Large intestine (tissue), 3 donors: Measurements from ENCODE around the gene KLHL24. TPM values are rescaled to one million over a fixed set of nuclear protein-coding genes. Genes with fewer than 3 reads are reported as not detected.
"Not testable (repeated sequence)": the region's sequence is repeated elsewhere in the genome, so short reads cannot be mapped to it uniquely, and the experiment has no call there.

Source experiments
- DNase-seq, 2 donors: peaks; one replicate each; pipeline versions ENCODE4 v3.0.0 to v3.0.0-alpha.2; 2013
- H3K27ac ChIP-seq: one replicate; pipeline ENCODE4 v1.5.1; 2013; ENCODE audit warnings: low read length
- H3K27me3 ChIP-seq: 2 replicates; pipeline ENCODE4 v1.6.1; 2013; ENCODE audit warnings: low read length; ENCODE audit not compliant: control insufficient read depth, insufficient read depth
- H3K36me3 ChIP-seq: 2 replicates; pipeline ENCODE4 v1.6.1; 2013; ENCODE audit warnings: low read length; ENCODE audit not compliant: control insufficient read depth, insufficient read depth
- H3K4me1 ChIP-seq: one replicate; pipeline ENCODE4 v1.6.1; 2013; ENCODE audit warnings: low read length; ENCODE audit not compliant: control insufficient read depth, insufficient read depth
- H3K4me3 ChIP-seq: one replicate; pipeline ENCODE4 v1.5.1; 2013; ENCODE audit warnings: low read length
- H3K9me3 ChIP-seq: one replicate; pipeline ENCODE4 v1.6.1; 2013; ENCODE audit warnings: mild to moderate bottlenecking, low read depth, low read length, moderate library complexity; ENCODE audit not compliant: control insufficient read depth
- WGBS: methylation state at CpG from one replicate; pipeline ENCODE4 v1.1.5; 2013; ENCODE audit warnings: low lambda C conversion rate; ENCODE audit not compliant: insufficient coverage; 5-methylcytosine and 5-hydroxymethylcytosine counted together
- polyA plus RNA-seq: library from polyadenylated mRNA; unstranded; fragments of 120-200 nt; gene quantifications from one replicate; pipeline ENCODE4 v1.2.1, GENCODE V29; 2013

The KLHL24 gene
- polyA plus RNA-seq, 1 donor, result 32.9 TPM

DNA sequence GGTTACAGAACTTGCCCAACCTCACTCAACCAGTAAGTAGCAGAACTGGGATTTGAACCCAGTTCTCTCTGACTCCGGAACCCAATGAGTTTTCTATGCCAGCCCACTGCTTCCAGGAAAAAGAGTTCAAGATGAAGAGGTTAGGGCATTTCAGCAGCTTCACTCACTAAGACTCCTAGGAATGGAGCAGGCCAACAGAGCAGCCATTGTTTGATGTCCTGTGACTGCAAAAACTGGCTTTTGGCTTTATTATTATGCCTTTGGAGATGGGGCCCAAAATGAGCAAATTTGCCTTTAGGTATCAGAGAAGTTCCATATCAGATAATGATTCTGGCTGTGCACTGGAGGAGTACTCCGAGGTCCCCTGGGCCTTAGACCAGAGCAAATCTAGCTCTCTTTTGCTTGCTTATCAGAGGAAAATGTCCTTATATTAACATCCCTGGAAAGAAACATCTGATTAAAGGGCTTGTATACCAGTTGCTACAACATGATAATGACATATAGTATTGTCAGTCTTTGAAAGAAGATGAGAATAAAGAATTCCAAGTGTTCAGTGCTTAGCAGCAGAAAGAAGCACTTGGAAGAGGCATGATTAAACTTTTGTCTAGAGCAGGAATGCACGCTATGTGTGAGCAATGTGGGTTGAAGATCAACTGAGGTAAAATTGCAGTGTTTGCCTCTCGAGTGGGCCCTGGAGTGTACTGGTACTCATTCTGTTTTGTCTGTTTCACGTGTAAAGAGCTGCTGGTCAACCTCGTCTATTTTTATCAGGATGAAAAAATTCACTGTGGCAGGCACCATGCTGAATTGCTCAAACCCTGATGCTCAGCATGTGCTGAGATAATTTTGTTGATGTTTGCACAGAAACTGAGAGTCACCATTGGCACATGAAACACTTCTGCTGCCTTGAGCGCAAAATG, 21.8 kb upstream of the KLHL24 start:
- H3K36me3 ChIP-seq, result no peaks in the 10 kb centered on the region
- DNase-seq, result no peak
- no peaks in the 10 kb centered on the region for H3K27me3 ChIP-seq
- no peak overlapping the region for H3K4me3 ChIP-seq
- peaks cover 3% of the 10 kb centered on the region for H3K4me1 ChIP-seq
- H3K27ac ChIP-seq, result no peak overlapping the region
- no peaks in the 10 kb centered on the region for H3K9me3 ChIP-seq
- WGBS, result 20% methylated on average over 2 of the region's 7 CpGs

DNA sequence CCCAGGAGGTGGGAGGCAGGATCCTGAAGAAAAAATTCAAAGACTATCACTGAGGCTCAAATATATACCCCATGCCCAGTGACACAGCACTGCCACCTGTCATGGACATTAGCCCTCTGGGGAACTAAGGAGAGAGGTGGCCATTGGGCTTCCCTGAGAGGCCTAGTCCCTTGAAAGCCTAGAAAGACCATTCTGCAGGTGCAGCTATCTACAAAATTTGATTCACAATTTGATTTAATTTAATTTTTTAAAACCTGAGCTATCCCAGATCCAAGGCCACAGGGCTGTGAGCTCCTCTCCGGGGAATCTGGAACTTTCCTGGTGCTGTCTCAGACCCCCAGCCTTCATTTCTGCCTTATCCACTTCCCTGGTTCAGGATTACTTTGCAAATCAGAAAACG, 16.9 kb upstream of the KLHL24 start:
- H3K27ac ChIP-seq, result no peak overlapping the region
- H3K9me3 ChIP-seq, result no peaks in the 10 kb centered on the region
- no peak overlapping the region for H3K4me3 ChIP-seq
- no peaks in the 10 kb centered on the region for H3K36me3 ChIP-seq
- DNase-seq, result no peak
- no peaks in the 10 kb centered on the region for H3K27me3 ChIP-seq
- H3K4me1 ChIP-seq, result peaks cover 16% of the 10 kb centered on the region
- no CpG with 5 or more reads among the region's 2 CpGs for WGBS

DNA sequence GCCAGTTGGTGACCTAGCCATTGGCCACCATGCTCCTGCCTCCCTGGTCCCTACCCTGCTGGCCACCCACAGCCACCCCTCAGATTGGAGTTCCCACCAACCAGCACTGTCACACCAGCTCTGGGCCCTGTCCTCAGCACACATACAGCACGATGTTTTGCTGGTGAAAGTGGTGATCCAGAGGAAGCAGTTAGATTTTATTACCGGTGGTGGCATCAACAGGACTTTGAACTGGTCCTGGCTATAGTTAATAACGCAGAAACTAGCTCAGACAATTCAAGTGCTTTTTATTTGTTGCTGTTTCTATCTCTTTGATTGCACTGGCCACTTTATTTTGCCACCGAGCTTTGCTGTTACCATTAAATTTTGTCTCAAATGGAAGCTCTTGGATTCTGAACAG, 16.4 kb upstream of the KLHL24 start:
- peak overlapping the region; percentile 65 for H3K27ac ChIP-seq

DNA sequence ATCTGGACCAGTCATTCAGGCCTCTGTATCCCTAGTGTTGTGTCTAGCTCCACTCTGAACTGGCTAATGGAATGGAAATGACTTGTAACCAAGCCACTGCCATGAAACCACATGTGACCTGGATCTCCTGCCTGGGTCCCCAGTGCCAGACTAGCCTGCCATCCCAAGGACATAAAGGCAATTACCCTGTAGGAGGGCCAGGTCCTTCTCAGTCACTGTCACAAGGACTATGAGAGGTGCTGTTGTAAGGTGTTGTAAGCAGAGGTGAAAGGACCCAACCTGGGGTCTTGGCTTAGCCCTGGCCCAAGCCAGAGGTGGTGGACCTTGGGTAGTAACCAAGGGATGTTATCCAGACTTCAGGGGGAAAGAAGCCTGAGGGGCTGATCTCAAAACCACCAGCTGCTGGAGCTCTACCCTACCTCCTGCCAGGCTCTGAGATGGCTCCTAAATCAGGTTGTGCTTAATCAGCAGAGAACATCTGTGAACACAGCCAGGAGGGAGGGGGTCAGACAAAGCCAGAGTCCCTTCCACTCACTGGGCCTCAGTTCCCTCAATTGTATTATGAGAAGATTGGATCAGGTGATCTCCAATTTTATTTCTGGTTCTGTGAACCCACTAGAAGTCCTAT, 15.7 kb upstream of the KLHL24 start:
- Histone ChIP-seq H3K27me3 (no peaks in the 10 kb centered on the region), H3K9me3 (no peaks in the 10 kb centered on the region), H3K4me1 (peaks cover 16% of the 10 kb centered on the region), H3K36me3 (no peaks in the 10 kb centered on the region), H3K27ac (peak overlapping the region; percentile 65), H3K4me3 (no peak overlapping the region)
- peak in 1 of 2 donors; percentile 40 for DNase-seq

More for the DNA sequence above, 16.4 kb upstream of the KLHL24 start:
- H3K4me1 ChIP-seq, result peaks cover 16% of the 10 kb centered on the region
- no peaks in the 10 kb centered on the region for H3K9me3 ChIP-seq
- WGBS, result 14% methylated on average over 3 of the region's 4 CpGs
- H3K27me3 ChIP-seq, result no peaks in the 10 kb centered on the region
- DNase-seq, result peak; percentile 64 to 82
- H3K4me3 ChIP-seq, result no peak overlapping the region
- H3K36me3 ChIP-seq, result no peaks in the 10 kb centered on the region

DNA sequence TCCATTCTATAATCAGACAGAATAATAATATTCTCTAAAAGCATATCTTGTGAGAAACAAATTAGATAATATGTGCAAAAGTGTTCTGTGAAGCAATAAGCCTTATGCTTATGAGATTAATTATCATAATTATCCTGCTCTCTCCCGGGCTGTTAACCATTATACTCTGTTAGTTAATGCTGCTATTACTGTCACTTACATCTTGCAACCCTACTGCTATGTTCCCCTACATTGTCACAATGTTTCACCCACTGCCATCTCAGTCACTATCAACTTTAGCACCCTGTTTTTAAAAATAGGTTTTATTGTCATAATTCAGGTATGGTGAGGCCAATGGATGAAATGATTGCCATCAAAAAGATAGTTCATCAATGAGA, 15.2 kb upstream of the KLHL24 start:
- H3K27me3 ChIP-seq, result no peaks in the 10 kb centered on the region
- 100% methylated on average over 1 of the region's 1 CpG for WGBS
- no peaks in the 10 kb centered on the region for H3K36me3 ChIP-seq

DNA sequence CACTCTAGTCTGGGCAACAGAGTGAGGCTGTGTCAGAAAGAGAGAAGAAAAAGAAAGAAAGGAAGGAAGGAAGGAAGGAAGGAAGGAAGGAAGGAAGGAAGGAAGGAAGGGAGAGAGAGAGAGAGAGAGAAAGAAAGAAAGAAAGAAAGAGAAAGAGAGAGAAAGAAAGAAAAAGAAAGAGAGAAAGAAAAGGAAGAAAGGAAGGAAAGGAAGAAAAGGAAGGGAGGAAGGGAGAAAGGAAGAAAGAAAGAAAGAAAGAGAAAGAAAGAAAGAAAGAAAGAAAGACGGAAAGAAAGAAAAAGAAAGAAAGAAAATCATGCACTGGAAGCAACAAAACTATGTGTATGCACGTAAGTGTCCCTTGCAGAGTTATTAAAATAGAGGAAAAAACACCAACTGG, 12.9 kb upstream of the KLHL24 start:
- H3K4me1 ChIP-seq, result peaks cover 16% of the 10 kb centered on the region
- not testable (repeated sequence) for DNase-seq, H3K36me3 ChIP-seq, H3K9me3 ChIP-seq, H3K27ac ChIP-seq, H3K27me3 ChIP-seq, H3K4me3 ChIP-seq
- WGBS, result 98% methylated on average over 2 of the region's 2 CpGs

More for the DNA sequence above, 15.2 kb upstream of the KLHL24 start:
- Histone ChIP-seq H3K4me1 (peaks cover 16% of the 10 kb centered on the region), H3K9me3 (no peaks in the 10 kb centered on the region), H3K4me3 (no peak overlapping the region), H3K27ac (no peak overlapping the region)
- no peak for DNase-seq

DNA sequence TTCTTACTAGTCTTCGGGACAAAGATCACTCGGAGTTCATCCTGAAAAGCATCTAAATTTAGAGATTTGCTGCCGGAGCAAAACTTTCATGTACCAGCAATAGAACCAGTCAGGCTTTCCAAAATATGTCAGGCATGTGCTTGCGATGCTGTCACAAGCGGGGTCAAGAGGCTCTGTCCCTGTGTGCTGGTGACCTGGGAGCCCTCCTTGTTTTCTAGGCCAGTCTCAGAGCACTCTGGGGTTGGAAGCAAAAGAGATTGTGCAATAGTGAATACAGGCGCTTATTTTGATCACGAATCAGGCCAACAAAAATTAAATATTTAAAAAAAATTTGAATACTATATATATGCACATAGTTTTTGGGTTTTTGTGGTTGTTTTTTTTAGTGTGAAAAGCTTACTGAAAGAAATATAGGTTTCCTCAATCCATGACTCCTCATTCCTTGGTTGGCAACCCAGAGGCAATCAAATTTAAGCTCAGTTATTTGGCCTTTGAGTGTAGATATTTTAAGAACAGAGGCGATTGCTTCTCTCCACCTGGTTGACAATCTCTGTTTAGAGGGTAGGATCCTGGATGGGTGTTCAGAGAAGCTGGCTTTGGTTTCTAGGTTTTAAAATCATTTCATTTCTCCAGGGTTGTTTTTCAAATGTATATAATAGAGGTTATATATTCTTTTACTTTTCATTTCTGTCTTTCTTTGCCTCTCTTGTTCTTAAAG, 8.4 kb upstream of the KLHL24 start:
- H3K27ac ChIP-seq, result no peak overlapping the region
- H3K4me3 ChIP-seq, result no peak overlapping the region
- DNase-seq, result no peak
- WGBS, result 83% methylated on average over 2 of the region's 8 CpGs
- H3K36me3 ChIP-seq, result no peaks in the 10 kb centered on the region
- no peaks in the 10 kb centered on the region for H3K9me3 ChIP-seq
- no peaks in the 10 kb centered on the region for H3K27me3 ChIP-seq
- no peaks in the 10 kb centered on the region for H3K4me1 ChIP-seq

DNA sequence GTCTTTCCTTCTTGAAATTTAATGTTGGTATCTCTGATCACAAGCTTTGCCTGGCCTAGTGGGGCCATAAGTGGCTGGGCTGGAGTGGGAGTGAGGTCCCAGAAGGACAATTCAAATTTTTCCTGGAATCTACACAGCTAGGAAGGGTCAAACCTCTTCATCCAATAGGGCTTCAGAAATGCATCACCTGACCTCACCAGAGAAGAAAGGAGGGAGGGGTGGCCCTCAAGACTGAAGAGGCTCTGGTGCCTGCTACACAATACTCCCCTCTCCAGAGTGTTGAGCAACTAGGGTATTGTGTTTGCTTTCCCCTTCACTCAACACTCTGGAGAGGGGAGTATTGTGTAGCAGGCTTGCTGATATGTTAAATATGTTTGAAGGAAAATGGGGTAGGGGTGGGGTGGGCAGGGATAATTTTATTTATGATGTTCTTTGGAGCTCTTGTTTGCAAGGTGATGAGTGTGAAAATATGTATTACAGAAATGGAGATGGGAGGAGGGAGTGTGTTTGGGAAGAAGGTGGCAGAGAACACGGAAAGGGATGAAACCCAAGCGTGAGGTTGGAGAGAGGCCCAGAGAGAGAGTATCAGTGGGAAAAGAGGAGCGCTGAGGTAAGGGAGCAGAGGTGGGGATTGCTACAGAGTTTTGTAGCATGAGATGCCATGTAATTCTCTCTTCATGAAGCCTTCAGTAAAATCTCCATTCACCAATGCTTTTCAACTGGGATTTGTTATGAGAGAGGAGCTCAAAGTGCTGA, 5.7 kb upstream of the KLHL24 start:
- no peaks in the 10 kb centered on the region for H3K36me3 ChIP-seq
- H3K4me1 ChIP-seq, result peaks cover 6% of the 10 kb centered on the region
- no peaks in the 10 kb centered on the region for H3K27me3 ChIP-seq
- WGBS, result 100% methylated on average over 2 of the region's 3 CpGs
- no peaks in the 10 kb centered on the region for H3K9me3 ChIP-seq
- no peak for DNase-seq
- no peak overlapping the region for H3K4me3 ChIP-seq
- H3K27ac ChIP-seq, result no peak overlapping the region

DNA sequence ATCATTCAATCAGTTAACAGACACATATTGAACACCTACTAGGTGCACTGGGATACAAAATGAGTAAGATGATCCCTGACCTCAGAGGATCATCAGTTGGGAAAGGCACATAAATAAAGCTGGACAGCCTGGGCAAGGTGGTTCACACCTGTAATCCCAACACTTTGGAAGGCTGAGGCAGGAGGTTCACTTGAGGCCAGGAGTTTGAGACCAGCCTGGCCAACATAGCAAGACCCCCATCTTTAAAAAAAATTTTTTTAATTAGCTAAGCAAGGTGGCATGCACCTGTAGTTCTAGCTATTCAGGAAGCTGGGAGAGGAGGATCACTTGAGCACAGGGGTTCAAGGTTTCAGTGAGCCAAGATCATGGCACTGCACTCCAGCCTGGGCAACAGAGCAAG, 3.7 kb upstream of the KLHL24 start:
- Histone ChIP-seq H3K4me3 (no peak overlapping the region), H3K27ac (peak overlapping the region; percentile 85), H3K9me3 (no peaks in the 10 kb centered on the region), H3K27me3 (no peaks in the 10 kb centered on the region), H3K4me1 (peaks cover 6% of the 10 kb centered on the region), H3K36me3 (no peaks in the 10 kb centered on the region)
- DNase-seq, result no peak

DNA sequence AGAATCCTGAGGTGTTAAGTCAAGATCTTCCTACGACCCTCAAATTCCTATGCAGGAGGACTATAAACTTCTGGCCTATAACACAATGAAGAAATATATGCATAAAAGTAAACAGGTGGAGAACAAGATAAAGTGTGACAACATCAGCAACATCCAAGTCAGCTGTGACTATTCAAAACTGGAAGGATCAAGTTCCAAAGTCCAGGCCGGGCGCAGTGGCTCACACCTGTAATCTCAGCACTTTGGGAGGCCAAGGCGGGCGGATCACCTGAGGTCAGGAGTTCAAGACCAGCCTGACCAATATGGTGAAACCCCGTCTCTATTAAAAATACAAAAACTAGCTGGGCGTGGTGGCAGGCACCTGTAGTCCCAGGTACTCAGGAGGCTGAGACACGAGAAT, 2.7 kb upstream of the KLHL24 start:
- Histone ChIP-seq H3K4me1 (peaks cover 10% of the 10 kb centered on the region), H3K27ac (peak overlapping the region; percentile 85)
- WGBS, result 60% methylated on average over 3 of the region's 8 CpGs
- H3K27me3 ChIP-seq, H3K4me3 ChIP-seq, H3K9me3 ChIP-seq, H3K36me3 ChIP-seq: not testable (repeated sequence)
- peak; percentile 76 to 89 for DNase-seq
